Measurements from ENCODE around the gene NAV1.
"Not testable (repeated sequence)": the region's sequence is repeated elsewhere in the genome, so short reads cannot be mapped to it uniquely, and the experiment has no call there.

Gene NAV1

GRCh38 chr1:201545851-201546492, 7.0 kb downstream of the NAV1 start:
- no peak for TF ChIP-seq CTCF (IDR thresholded peaks at IDR 0.05; ENCODE audit: low read depth, low read length)
- DNase-seq (ENCODE audit: extremely low read depth, low read depth), result no peak

DNA sequence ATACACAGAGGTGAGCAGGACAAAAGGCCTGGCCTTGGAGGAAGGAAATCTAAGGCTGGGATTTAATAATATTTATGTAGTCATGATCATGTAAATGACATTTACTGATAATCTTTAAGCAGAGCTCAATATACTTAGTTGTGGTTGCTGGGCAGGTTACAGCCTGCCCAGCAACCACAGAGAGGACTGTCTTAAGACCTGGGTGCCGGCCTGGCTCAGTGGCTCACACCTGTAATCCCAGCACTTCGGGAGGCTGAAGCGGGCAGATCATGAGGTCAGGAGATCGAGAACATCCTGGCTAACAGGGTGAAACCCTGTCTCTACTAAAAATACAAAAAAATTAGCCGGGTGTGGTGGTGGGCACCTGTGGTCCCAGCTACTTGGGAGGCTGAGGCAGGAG, 10.6 kb downstream of the NAV1 start:
- not testable (repeated sequence) for DNase-seq (ENCODE audit: extremely low read depth, low read depth)

- no peak for DNase-seq (ENCODE audit: extremely low read depth, low read depth)
- TF ChIP-seq CTCF (IDR thresholded peaks at IDR 0.05; ENCODE audit: low read depth, low read length), result no peak
These were observed 12.2 kb downstream of the NAV1 start for GRCh38 chr1:201551096-201551495.

- DNase-seq (ENCODE audit: extremely low read depth, low read depth), result no peak
- TF ChIP-seq CTCF (IDR thresholded peaks at IDR 0.05; ENCODE audit: low read depth, low read length), result no peak
These were observed 13.2 kb downstream of the NAV1 start for GRCh38 chr1:201551877-201552731.

- no peak for TF ChIP-seq CTCF (IDR thresholded peaks at IDR 0.05; ENCODE audit: low read depth, low read length)
- no peak for DNase-seq (ENCODE audit: extremely low read depth, low read depth)
These were observed 14.0 kb downstream of the NAV1 start for GRCh38 chr1:201552941-201553351.

DNA sequence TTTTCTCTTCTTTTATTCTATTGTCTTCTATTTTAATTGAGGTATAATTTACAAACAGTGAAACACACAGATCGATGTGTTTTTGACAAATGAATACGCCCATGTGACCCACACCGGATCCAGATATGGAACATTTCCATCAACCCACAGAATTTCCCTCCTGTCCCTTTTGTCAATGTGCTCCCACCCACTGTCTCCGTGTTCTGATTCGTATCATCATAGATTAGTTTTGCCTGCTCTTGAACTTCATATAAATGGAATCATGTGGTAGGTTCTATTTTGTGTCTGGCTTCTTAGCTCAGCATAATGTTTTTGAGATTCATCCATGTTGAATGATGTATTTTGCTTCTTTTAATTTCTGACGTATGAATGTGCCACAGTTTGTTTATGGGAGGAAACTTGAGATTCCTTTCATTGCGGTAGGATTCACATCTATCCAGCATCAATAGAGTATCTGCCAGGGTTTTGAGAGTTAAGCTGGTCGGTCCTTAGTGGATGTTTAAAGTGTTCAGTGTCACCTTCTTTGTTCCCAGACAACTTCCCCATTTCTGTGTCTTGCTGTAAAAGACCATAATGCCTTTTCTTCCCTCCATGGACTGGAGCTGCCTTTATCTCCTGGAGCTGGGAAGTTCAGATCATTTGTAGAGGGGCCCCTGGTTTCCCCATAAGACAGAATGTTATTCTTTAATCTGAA, 14.7 kb downstream of the NAV1 start:
- no peak for DNase-seq (ENCODE audit: extremely low read depth, low read depth)
- no peak for TF ChIP-seq CTCF (IDR thresholded peaks at IDR 0.05; ENCODE audit: low read depth, low read length)

DNA sequence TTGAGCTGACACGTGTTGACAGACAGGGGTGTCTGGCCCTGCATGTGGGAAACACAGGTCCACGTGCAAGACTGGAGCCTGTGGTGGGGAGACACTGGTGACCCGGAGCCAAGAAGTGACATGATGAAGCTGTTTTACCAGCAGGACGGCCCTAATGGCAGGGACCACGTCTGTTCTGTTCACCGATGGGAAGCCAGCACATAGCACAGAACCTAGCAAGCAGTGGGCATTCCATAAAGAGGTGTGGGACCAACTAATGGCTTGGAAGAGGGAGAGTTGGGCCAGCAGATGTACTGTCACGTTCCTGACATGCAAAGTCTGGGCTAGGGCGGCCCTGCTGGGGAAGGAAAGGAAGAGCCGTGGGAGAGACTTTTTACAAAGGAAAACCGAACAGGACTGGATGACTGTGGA, 15.3 kb downstream of the NAV1 start:
- no peak for TF ChIP-seq CTCF (IDR thresholded peaks at IDR 0.05; ENCODE audit: low read depth, low read length)
- no peak for DNase-seq (ENCODE audit: extremely low read depth, low read depth)
